SJSA1 (cell line): ENCODE results near the gene LMF1. TPM values are rescaled to one million over a fixed set of nuclear protein-coding genes. Genes with fewer than 3 reads are reported as not detected.

ENCODE experiments used
- DNase-seq, 2 experiments: peaks; one replicate each; pipeline ENCODE4 v3.0.0-alpha.2; 2015 to 2020; ENCODE audit warnings: low spot score in 2 of 2, low read depth in 1 of 2
- H3K27ac ChIP-seq: fragments of 250-450 bp; sonication (Bioruptor Pico); 2 replicates; pipeline ENCODE4 v1.5.1; 2020; ENCODE audit warnings: mild to moderate bottlenecking, moderate library complexity
- H3K27me3 ChIP-seq: fragments of 250-450 bp; sonication (Bioruptor Pico); replicated peaks from 2 replicates; pipeline ENCODE4 v1.5.1; 2020; ENCODE audit warnings: mild to moderate bottlenecking, moderate library complexity
- H3K36me3 ChIP-seq: fragments of 250-450 bp; sonication (Bioruptor Pico); 2 replicates; pipeline ENCODE4 v1.5.1; 2020; ENCODE audit warnings: mild to moderate bottlenecking
- H3K4me1 ChIP-seq: fragments of 250-450 bp; sonication (Bioruptor Pico); replicated peaks from 2 replicates; pipeline ENCODE4 v1.6.1; 2021; ENCODE audit warnings: mild to moderate bottlenecking
- H3K4me3 ChIP-seq: fragments of 250-450 bp; sonication (Bioruptor Pico); 2 replicates; pipeline ENCODE4 v1.5.1; 2020; ENCODE audit warnings: mild to moderate bottlenecking
- H3K9me3 ChIP-seq: fragments of 250-450 bp; sonication (Bioruptor Pico); replicated peaks from 2 replicates; pipeline ENCODE4 v1.5.1; 2020; ENCODE audit warnings: mild to moderate bottlenecking
- total RNA-seq: library from RNA; depleted of rRNA; stranded (reverse); fragments of >200 nt; shearing (Covaris generic); gene quantifications from 2 replicates; pipeline ENCODE4 v1.2.3, GENCODE V29; 2014

LMF1 gene
- total RNA-seq, 1 experiment from 2014 or later, result 23.5 TPM

DNA sequence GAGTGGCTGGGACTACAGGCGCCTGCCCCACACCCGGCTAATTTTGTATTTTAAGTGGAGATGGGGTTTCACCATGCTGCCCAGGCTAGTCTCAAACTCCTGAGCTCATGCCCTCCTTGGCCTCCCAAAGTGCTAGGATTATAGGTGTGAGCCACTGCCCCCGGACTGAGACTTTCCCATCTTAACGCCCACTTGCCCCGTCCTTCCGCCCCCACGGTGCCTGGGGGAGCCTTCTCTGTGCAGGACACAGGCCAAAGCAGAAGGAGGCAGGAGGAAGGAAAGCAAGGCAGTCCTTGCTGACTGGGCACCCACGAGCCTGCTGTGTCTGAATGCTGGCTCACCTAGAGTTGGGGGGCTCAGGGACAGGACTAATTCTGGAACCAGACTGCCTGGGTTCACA, 152.7 kb downstream of the LMF1 start:
- Histone ChIP-seq H3K36me3 (no peaks in the 10 kb centered on the region), H3K4me3 (no peak overlapping the region), H3K27ac (no peak overlapping the region), H3K27me3 (peaks cover 14% of the 10 kb centered on the region), H3K4me1 (peaks cover 15% of the 10 kb centered on the region), H3K9me3 (no peaks in the 10 kb centered on the region)
- DNase-seq, result no peak

DNA sequence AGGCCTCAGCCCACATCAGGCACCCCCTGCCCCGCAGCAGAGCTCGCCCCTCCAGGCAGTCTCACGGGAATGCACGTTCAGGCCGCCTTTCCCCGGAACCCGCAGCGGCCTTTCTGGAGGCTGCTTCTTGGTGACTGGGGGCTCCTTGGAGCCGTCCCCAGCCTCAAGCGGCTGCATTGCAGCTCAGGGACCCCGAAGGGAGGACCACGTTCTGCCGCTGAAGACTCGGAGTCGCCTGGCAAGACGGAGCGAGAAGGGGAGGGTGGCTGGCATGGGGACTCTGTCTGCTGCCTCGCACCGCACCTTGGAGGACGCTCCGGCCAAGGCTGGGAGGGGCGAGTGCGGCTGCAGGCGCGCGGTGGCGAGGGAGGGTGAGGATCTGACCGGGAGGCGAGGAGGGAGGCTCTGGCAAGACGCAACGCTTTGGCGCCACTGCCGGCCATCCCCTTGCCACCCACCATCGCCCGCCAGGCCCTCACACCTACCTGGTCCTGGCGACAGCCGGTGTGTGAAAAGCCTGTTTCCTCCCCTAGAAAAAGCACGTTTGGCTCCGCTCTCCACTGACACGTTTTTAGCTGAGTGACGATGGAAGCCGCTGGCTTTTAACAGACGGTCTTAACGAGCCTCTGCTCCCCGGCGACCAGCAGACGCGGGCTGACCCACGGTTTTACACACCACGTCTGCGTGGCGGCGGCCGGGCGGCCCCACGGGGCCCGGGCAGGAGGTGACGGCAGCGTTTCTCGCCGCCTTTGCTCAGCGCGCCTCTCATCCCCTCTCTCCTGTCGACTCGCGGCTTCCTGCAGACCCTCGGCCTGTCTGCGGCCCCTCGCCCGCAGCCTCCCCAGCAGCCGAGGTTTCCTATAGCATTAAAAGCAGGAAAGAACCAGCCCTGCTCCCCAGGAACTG, 153.5 kb downstream of the LMF1 start:
- H3K36me3 ChIP-seq, result no peaks in the 10 kb centered on the region
- no peak overlapping the region for H3K4me3 ChIP-seq
- H3K9me3 ChIP-seq, result no peaks in the 10 kb centered on the region
- H3K4me1 ChIP-seq, result peaks cover 17% of the 10 kb centered on the region
- peaks cover 15% of the 10 kb centered on the region for H3K27me3 ChIP-seq
- H3K27ac ChIP-seq, result no peak overlapping the region
- no peak for DNase-seq

DNA sequence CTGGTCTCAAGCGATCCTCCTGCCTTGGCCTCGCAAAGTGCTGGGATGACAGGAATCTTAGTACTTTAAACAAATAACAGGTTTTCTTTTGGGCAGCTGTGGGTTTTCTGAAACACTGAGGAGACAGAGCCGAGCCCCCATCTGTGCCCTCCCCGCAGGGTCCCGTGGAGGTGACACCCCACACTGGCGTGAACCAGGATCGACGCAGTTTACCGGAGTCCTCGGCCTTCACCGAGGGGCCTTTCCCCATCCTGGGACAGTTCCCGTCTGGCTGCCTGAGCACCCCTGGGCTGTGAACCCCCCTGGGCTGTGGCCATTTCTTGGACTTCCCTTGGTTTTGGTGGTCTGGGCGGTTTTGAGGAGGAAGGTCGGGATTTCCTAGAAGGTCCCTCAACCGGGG, 154.9 kb downstream of the LMF1 start:
- DNase-seq, result no peak
- no peaks in the 10 kb centered on the region for H3K9me3 ChIP-seq
- H3K4me3 ChIP-seq, result no peak overlapping the region
- H3K27me3 ChIP-seq, result peaks cover 15% of the 10 kb centered on the region
- no peaks in the 10 kb centered on the region for H3K36me3 ChIP-seq
- H3K27ac ChIP-seq, result no peak overlapping the region
- H3K4me1 ChIP-seq, result peaks cover 17% of the 10 kb centered on the region

DNA sequence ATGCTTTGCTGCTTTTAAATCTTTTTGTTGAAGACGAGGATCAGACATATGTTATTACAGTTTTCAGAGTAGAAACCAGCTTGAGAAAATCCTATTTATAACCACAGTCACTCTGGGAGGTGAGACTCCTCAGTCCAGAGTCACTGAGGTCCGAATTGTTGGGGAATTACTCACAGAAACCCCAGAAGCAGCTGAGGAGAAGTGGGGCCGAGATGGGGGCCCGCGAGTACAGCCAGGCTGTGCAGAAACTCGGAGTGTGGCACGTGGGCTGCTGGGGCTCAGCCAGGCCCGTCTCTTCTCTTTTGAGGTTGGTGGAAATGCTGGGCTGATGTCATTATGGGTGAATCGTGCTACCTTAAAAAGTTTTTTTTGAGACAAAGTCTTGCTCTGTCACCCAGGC, 155.8 kb downstream of the LMF1 start:
- no peak overlapping the region for H3K4me3 ChIP-seq
- peaks cover 15% of the 10 kb centered on the region for H3K27me3 ChIP-seq
- no peaks in the 10 kb centered on the region for H3K9me3 ChIP-seq
- peak in 1 of 2 experiments; percentile 36 for DNase-seq
- peaks cover 17% of the 10 kb centered on the region for H3K4me1 ChIP-seq
- H3K36me3 ChIP-seq, result no peaks in the 10 kb centered on the region
- H3K27ac ChIP-seq, result no peak overlapping the region

DNA sequence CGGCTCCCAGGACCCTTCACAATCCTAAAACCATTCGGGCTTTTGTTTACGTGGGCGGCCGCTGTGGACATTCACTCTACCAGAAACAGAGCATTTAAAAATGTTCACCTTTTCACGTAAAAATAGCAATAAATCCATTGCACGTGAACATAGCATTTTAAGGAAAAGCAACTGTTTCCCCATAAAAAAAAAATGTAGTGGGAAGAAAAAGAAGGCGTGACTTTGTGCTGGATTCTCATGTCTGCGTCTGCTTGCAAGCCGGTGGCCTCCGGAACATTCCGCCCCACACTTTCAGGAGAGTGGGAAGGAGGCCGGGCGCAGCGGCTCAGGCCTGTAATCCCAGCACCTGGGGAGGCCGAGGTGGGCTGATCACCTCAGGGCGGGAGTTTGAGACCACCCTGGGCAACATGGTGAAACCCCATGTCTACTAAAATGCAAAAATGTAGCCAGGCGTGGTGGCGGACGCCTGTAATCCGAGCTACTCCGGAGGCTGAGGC, 156.8 kb downstream of the LMF1 start:
- Histone ChIP-seq H3K36me3 (no peaks in the 10 kb centered on the region), H3K9me3 (no peaks in the 10 kb centered on the region), H3K27me3 (peaks cover 15% of the 10 kb centered on the region), H3K27ac (no peak overlapping the region), H3K4me3 (no peak overlapping the region), H3K4me1 (peaks cover 17% of the 10 kb centered on the region)
- DNase-seq, result no peak

DNA sequence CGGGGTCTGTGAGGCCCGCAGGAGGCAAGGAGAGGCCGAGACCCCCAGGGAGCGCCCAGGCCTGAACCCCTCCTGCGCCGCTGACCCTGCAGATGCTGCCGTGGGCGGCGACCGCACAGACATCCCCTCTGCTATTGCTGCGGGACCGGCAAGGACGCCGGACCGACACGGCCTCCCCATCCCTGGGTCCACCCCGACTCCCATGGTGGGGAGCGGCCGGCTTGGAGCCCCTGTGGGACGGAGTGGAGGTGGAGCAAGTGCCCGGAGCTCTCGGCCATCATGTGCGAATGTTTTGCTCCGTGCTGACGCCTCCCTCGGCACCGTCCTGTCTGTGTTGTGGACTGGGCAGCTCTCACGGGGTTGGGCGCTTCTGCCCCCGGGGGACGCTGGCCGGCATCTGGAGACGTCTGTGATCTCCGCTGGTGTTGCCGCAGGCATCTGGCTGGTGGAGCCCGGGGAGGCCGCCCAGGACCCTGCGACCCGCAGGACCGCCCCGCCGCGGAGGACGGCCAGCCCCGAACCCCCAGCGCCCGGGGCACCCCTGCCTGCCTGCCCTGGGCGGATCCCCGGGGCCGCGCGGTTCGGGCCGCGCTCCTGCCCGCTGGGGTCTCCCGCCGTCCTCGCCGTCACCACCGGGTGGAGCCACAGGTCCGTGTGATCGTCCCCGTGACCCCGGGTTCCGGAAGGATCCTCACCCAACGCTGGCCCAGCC, 157.4 kb downstream of the LMF1 start:
- H3K4me1 ChIP-seq, result peaks cover 18% of the 10 kb centered on the region
- H3K27ac ChIP-seq, result no peak overlapping the region
- H3K9me3 ChIP-seq, result no peaks in the 10 kb centered on the region
- 0 out of 2 replicates have a peak overlapping the region, but pooled peaks have one; percentile 6 for H3K4me3 ChIP-seq
- peaks cover 15% of the 10 kb centered on the region for H3K27me3 ChIP-seq
- no peaks in the 10 kb centered on the region for H3K36me3 ChIP-seq
- DNase-seq, result no peak

DNA sequence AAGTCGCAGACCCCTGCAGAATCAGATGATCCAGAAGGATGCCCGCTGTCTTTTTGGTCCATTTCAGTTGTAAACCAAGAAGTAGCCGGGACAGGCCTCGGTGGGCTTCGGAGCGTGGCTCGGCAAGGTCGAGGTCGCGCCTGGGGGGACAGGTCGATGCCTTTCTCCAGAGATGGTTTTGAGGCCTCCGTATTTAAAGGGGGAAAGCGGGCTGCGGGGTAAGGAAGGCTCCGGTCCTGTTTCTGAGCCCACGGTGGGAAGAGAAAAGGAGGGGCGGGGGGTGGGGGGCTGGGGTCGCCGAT, 162.7 kb downstream of the LMF1 start:
- Histone ChIP-seq H3K27me3 (peaks cover 17% of the 10 kb centered on the region), H3K4me3 (peak overlapping the region; percentile 77), H3K36me3 (peaks cover 5% of the 10 kb centered on the region; the same call in 1 of the 2 replicates), H3K27ac (no peak overlapping the region; the same call in 1 of the 2 replicates), H3K9me3 (no peaks in the 10 kb centered on the region), H3K4me1 (peaks cover 13% of the 10 kb centered on the region)
- DNase-seq, result no peak

DNA sequence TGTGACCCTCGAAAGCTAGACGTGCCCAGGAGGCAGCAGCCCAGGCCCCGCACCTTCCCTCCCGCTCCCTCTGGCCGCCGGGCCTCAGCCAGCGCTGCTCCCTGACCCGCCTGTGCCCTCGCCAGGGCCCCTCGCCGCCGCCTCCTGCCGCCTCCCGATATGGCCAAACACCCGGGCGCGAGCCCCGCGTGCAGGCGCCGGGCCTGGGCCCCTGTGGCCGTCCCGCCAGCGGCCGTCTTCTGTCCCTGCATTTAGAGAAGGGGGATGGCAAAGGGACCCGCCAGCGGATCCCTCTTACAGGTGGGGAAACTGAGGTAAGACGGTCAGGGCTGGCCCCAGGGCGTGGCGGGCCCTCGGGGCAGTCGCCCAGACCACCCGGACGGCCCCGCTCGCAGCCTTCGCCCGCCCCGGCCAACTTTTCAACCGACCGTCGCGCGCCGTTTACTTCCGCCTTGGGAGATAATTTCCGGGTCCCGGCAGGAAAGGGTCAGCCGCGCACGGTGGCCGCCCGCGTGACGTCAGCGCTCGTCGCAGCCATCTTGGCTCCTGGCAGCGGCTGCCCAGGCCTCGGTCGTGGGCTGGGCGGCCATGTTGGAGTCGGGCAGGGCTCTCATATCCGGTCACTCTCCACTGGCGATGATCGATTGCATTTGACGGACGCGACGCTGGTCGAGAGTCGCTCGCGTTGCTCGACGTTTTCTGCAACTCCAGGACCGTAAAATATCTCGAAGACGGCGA, 163.3 kb downstream of the LMF1 start:
- peak; percentile 89 to 95 for DNase-seq
- Histone ChIP-seq H3K27me3 (peaks cover 19% of the 10 kb centered on the region), H3K27ac (peak overlapping the region; percentile 82), H3K4me3 (peak overlapping the region; percentile 77), H3K36me3 (peaks cover 5% of the 10 kb centered on the region; the same call in 1 of the 2 replicates), H3K4me1 (peaks cover 13% of the 10 kb centered on the region), H3K9me3 (no peaks in the 10 kb centered on the region)

DNA sequence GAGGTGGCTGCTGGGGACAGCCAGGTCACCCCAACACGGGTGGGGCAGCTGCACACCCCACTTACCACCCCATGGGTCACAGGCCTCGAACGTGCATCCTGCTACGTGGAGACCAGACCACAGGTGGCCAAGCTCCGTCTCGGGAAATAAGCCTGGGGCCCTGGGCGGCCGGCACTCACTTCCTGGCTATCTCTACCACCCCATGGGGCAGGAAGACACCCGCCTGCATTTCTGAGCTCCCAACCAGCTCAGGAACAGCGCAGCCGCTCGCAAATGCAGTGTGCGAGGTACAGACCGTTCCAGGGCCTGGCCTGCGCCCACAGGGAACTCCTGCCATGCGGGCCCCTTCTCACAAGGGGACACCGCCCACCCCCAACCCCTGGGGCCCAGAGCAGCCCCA, 165.3 kb downstream of the LMF1 start:
- Histone ChIP-seq H3K27ac (no peak overlapping the region), H3K4me1 (peaks cover 13% of the 10 kb centered on the region), H3K36me3 (peaks cover 5% of the 10 kb centered on the region; the same call in 1 of the 2 replicates), H3K4me3 (no peak overlapping the region), H3K27me3 (peaks cover 39% of the 10 kb centered on the region), H3K9me3 (no peaks in the 10 kb centered on the region)
- DNase-seq, result no peak

DNA sequence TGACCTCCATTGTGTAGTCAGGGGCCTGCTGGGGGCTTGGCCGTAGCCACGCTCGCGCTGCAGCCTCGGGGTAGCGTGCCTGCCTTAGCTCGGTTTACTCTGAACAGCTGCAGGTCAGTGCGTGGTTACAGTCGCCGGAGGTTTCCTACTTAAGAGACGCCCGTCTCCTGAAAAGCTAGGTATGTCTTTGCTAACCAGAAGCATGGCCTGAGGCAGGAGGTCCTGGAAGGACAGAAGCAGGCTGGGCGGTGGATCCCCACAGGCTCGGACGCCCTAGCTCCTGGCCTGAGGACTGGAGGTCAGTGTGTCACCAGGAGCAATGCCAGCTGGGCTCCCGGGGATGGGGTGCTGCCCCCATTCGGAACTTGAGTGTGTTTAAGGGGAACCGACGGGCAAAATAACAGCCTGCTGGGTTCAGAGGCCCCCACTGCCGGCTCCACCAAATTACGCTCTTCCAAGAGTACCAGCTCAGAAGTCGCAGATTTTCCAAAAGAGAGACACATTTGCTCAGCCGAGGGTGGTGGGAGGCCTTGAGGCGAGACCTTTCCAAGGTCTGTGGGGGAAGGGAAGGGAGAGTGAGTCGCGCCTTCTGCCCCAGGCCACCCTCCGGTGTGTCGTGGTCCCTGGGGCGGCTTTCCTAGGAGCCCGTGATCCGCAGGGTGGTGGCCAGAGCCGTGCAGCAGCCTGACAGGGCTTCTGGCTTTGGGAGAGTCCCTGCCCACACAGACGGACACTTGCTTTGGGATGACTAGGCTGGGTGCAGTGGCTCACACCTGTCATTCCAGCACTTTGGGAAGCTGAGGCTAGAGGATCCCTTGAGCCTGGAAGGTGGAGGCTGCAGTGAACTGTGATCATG, 166.4 kb downstream of the LMF1 start:
- Histone ChIP-seq H3K4me3 (no peak overlapping the region), H3K4me1 (peaks cover 13% of the 10 kb centered on the region), H3K27me3 (peaks cover 48% of the 10 kb centered on the region), H3K9me3 (no peaks in the 10 kb centered on the region), H3K27ac (no peak overlapping the region), H3K36me3 (peaks cover 5% of the 10 kb centered on the region; the same call in 1 of the 2 replicates)
- DNase-seq, result no peak

DNA sequence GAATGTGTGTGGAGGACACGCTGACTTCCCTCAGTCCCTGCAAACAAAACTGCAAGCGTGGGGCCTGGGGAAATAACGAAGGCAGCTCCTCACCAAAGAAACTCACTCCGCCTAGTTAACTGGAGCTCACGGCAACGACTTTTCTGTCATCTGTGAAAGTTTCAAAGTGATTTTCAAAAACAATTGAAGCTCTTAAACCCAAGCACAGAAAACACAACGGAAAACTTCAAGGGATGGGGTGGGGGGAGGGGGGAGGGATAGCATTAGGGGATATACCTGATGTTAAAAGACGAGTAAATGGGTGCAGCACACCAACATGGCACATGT, 167.1 kb downstream of the LMF1 start:
- H3K36me3 ChIP-seq, result peaks cover 5% of the 10 kb centered on the region; the same call in 1 of the 2 replicates
- H3K4me1 ChIP-seq, result peaks cover 13% of the 10 kb centered on the region
- no peaks in the 10 kb centered on the region for H3K9me3 ChIP-seq
- no peak overlapping the region for H3K4me3 ChIP-seq
- peaks cover 50% of the 10 kb centered on the region for H3K27me3 ChIP-seq
- no peak overlapping the region for H3K27ac ChIP-seq
- no peak for DNase-seq
